K562 (cell line): ENCODE data around the gene DHPS. TPM values are rescaled to one million over a fixed set of nuclear protein-coding genes. Genes with fewer than 3 reads are reported as not detected.

Experiments used
- ATAC-seq: fragments of 200-7000 bp; cut with Tn5 transposase; 3 replicates; pipeline ENCODE4 v1.9.1; 2020; ENCODE audit warnings: moderate library complexity
- BruUV-seq: library from RNA; stranded (reverse); fragments of 400-500 nt; replicated peaks from 2 replicates; lab custom pipeline; 2021; lab: Mats Ljungman, UMichigan
- CTCF ChIA-PET: fragments of 300-600 bp; formaldehyde crosslinking; extraction: SDS; loops from one replicate; lab custom pipeline; 2021; ENCODE audit warnings: low intra/inter-chr PET ratio; lab: Yijun Ruan, JAX
- POLR2A ChIA-PET: fragments of 300-600, 350-650 bp; sonication (Branson Sonifier 250); formaldehyde crosslinking; extraction: SDS; loops from one replicate; lab custom pipeline; 2021; ENCODE audit warnings: antibody characterized with exemption, inconsistent platforms; lab: Yijun Ruan, JAX
- DNase-seq, 4 experiments: peaks; one replicate each; pipeline versions ENCODE4 v3.0.0 to v3.0.0-alpha.2; 2011 to 2018; ENCODE audit warnings: low spot score in 3 of 4, mixed read lengths in 3 of 4; ENCODE audit errors: extremely low read depth in 1 of 4
- FAIRE-seq: peaks from 2 replicates; lab custom pipeline; 2011; peaks lifted over from hg19 to GRCh38; lab: Jason Lieb, UNC
- H2AFZ ChIP-seq: 2 replicates; pipeline ENCODE4 v1.6.0; 2011; ENCODE audit warnings: low read depth, low read length, control low read depth, inconsistent platforms
- H3K27ac ChIP-seq: fragments of 200-600 bp; 3 replicates; pipeline ENCODE4 v1.8.0; 2011; ENCODE audit warnings: low read depth, mild to moderate bottlenecking, control low read depth, inconsistent platforms, low read length, moderate library complexity, mixed read lengths; ENCODE audit errors: extremely low read depth
- H3K27me3 ChIP-seq, 2 experiments: fragments of 300-600 bp in 1 of 2; 2 replicates in 1 of 2; 3 replicates in 1 of 2; pipeline versions ENCODE4 v1.6.0 to v1.8.0; 2011; ENCODE audit warnings: inconsistent platforms in 2 of 2, low read length in 2 of 2, mild to moderate bottlenecking in 1 of 2, mixed read lengths in 1 of 2, moderate library complexity in 1 of 2; ENCODE audit not compliant: control insufficient read depth in 2 of 2, insufficient read depth in 2 of 2
- H3K36me3 ChIP-seq: fragments of 300-600 bp; 3 replicates; pipeline ENCODE4 v1.8.0; 2011; ENCODE audit warnings: mild to moderate bottlenecking, low read length, inconsistent platforms; ENCODE audit not compliant: control insufficient read depth, insufficient read depth
- H3K4me1 ChIP-seq, 2 experiments: fragments of 200-600 bp in 1 of 2; replicated peaks in 1 of 2; 2 replicates in 1 of 2; 3 replicates in 1 of 2; pipeline versions ENCODE4 v1.5.1 to v1.8.0; 2011; ENCODE audit warnings: inconsistent platforms in 2 of 2, low read length in 2 of 2, mild to moderate bottlenecking in 1 of 2, mixed read lengths in 1 of 2, moderate library complexity in 1 of 2; ENCODE audit not compliant: control insufficient read depth in 2 of 2, insufficient read depth in 2 of 2
- H3K4me2 ChIP-seq: 2 replicates; pipeline ENCODE4 v1.6.1; 2011; ENCODE audit warnings: low read length, control low read depth, inconsistent platforms, mixed read lengths; ENCODE audit not compliant: insufficient read depth
- H3K4me3 ChIP-seq: fragments of 200-600 bp; sonication (generic), shearing (Covaris generic); 2 replicates; pipeline ENCODE4 v1.5.1; 2016; ENCODE audit warnings: control low read depth, inconsistent platforms
- H3K79me2 ChIP-seq: fragments of 200-600 bp; 3 replicates; pipeline ENCODE4 v1.8.0; 2011; ENCODE audit warnings: low read length, inconsistent platforms; ENCODE audit not compliant: control insufficient read depth, insufficient read depth
- H3K9ac ChIP-seq, 2 experiments: 2 replicates each; pipeline versions ENCODE4 v1.6.0 to v1.6.1; 2011; ENCODE audit warnings: low read depth in 2 of 2, low read length in 2 of 2, control low read depth in 1 of 2, inconsistent platforms in 1 of 2, mild to moderate bottlenecking in 1 of 2, mixed read lengths in 1 of 2; ENCODE audit not compliant: insufficient read depth in 1 of 2
- H3K9me1 ChIP-seq: one replicate; pipeline ENCODE4 v1.6.0; 2011; ENCODE audit warnings: inconsistent platforms, mild to moderate bottlenecking, low read length, moderate library complexity; ENCODE audit not compliant: control insufficient read depth, insufficient read depth
- H3K9me3 ChIP-seq: replicated peaks from 2 replicates; pipeline ENCODE4 v1.5.1; 2011; ENCODE audit warnings: low read depth, low read length, inconsistent platforms; ENCODE audit not compliant: control insufficient read depth, insufficient read depth
- H4K20me1 ChIP-seq: replicated peaks from 2 replicates; pipeline ENCODE4 v1.6.1; 2011; ENCODE audit warnings: low read length, inconsistent platforms, mixed read lengths; ENCODE audit not compliant: control insufficient read depth, insufficient read depth
- ATF3 ChIP-seq, 2 experiments: fragments of 450-650 bp in 1 of 2; sonication (generic) in 1 of 2; formaldehyde crosslinking in 1 of 2; IDR thresholded peaks in 1 of 2; conservative IDR thresholded peaks in 1 of 2; 2 replicates each; pipeline versions ENCODE4 v1.6.1 to v1.8.1; 2016 to 2023; ENCODE audit warnings: mild to moderate bottlenecking in 2 of 2, moderate library complexity in 2 of 2, inconsistent platforms in 1 of 2, missing genetic modification reagents in 1 of 2
- CREB1 ChIP-seq, 2 experiments: sonication (generic) in 1 of 2; formaldehyde crosslinking in 1 of 2; IDR thresholded peaks; 2 replicates each; pipeline versions ENCODE4 v1.6.1 to v1.8.0; 2012 to 2022; ENCODE audit warnings: inconsistent platforms in 1 of 2, mild to moderate bottlenecking in 1 of 2, missing genetic modification reagents in 1 of 2, moderate library complexity in 1 of 2
- KAT7 ChIP-seq: sonication (generic); formaldehyde crosslinking; IDR thresholded peaks from 2 replicates; pipeline ENCODE4 v1.8.0; 2022; ENCODE audit warnings: missing genetic modification reagents, mild to moderate bottlenecking, borderline replicate concordance
- MGA ChIP-seq: fragments of 450-650 bp; IDR thresholded peaks from 2 replicates; pipeline ENCODE4 v1.6.1; 2016; ENCODE audit warnings: mild to moderate bottlenecking, moderate library complexity
- MXD1 ChIP-seq: fragments of 250-450 bp; sonication (Bioruptor Pico); IDR thresholded peaks from 2 replicates; pipeline ENCODE4 v1.8.0; 2021; ENCODE audit warnings: borderline replicate concordance, mild to moderate bottlenecking, moderate library complexity; ENCODE audit not compliant: poor library complexity, severe bottlenecking
- TRIM24 ChIP-seq, 2 experiments: fragments of 450-650 bp; IDR thresholded peaks; 2 replicates each; pipeline ENCODE4 v1.6.1; 2016
- ZNF511 ChIP-seq: sonication (generic); formaldehyde crosslinking; IDR thresholded peaks from 2 replicates; pipeline ENCODE4 v1.8.0; 2022; ENCODE audit warnings: mild to moderate bottlenecking, missing genetic modification reagents
- WGBS: fragments of 100-300 bp; shearing (Covaris generic); methylation state at CpG from one replicate; pipeline ENCODE4 v1.1.6; 2016; ENCODE audit warnings: low coverage, mixed read lengths; ENCODE audit not compliant: insufficient coverage; ENCODE audit errors: missing lambda C conversion rate; 5-methylcytosine and 5-hydroxymethylcytosine counted together
- in situ Hi-C: fragments of 300-500 bp; cut with MboI; formaldehyde crosslinking; loops from 4 replicates; pipeline ENCODE4 v1.15.0; 2018; ENCODE audit warnings: inconsistent platforms, mixed read lengths
- intact Hi-C: fragments of 100-400 bp; cut with micrococcal nuclease; formaldehyde crosslinking; loops from 2 replicates; pipeline ENCODE4 v1.14.2; 2022
- polyA plus RNA-seq, 8 experiments: library from polyadenylated mRNA; depleted of rRNA in 4 of 8; stranded (reverse) in 5 of 8; unstranded in 3 of 8; fragments of >200 nt; fragmentation: Nextera tagmentation in 2 of 8; fragmentation: Illumina TruSeq in 1 of 8; extraction: Ambion mirVana in 2 of 8; extraction: Trizol in 1 of 8; gene quantifications; 2 replicates each; pipeline versions ENCODE4 v1.2.1 to v1.2.3, GENCODE V29; 2011 to 2014; ENCODE audit warnings: inconsistent platforms in 1 of 8, missing spikeins in 1 of 8
- total RNA-seq, 7 experiments: library from RNA; depleted of rRNA in 6 of 7; stranded (reverse); fragments of >200 nt in 6 of 7; fragmentation: Illumina TruSeq in 2 of 7; extraction: Trizol in 2 of 7; gene quantifications; 2 replicates each; pipeline versions ENCODE4 v1.2.1 to v1.2.3, GENCODE V29; 2011 to 2021; ENCODE audit warnings: low replicate concordance in 1 of 7

DHPS gene
- total and polyA plus RNA-seq, 9 of the 15 experiments (the other 6 are each of a cell fraction or from before 2014, with no cell fraction given), result 47.1 to 110 (median 79.9) TPM

GRCh38 chr19:12668932-12669269, 12.8 kb downstream of the DHPS start:
- H3K9ac ChIP-seq, result peak overlapping the region; percentile 88 to 100
- in situ Hi-C loops, result no loop called here
- intact Hi-C loops, result no loop called here
- no peaks in the 10 kb centered on the region for H3K9me3 ChIP-seq
- peaks cover 37% of the 10 kb centered on the region; the same call in 2 of the 3 replicates for H3K36me3 ChIP-seq
- H3K79me2 ChIP-seq, result peaks cover 34% of the 10 kb centered on the region
- H3K4me2 ChIP-seq, result peak overlapping the region; percentile 88
- BruUV-seq, result TSS peak; percentile 77
- peaks cover 18 to 57% of the 10 kb centered on the region in 2 experiments; a peak in 4 of 5 replicates for H3K4me1 ChIP-seq
- ATAC-seq, result peak; percentile 14
- H3K9me1 ChIP-seq, result no peaks in the 10 kb centered on the region
- ChIA-PET POLR2A (interaction anchor here (0.5 to 4.7 kb wide), 6 partner anchors 11 to 854 kb away, joined by 3 to 39 read pairs (median 4); partner anchors contain the start of genes DHPS and ZNF442), CTCF (no interaction called here)
- H3K4me3 ChIP-seq, result peak overlapping the region; percentile 74
- no peak for FAIRE-seq
- peaks cover 5% of the 10 kb centered on the region; the same call in 1 of the 2 replicates for H4K20me1 ChIP-seq
- peak; percentile 65 to 80 (median 77) for DNase-seq
- peak overlapping the region; percentile 94 for H3K27ac ChIP-seq
- no peaks in the 10 kb centered on the region for H3K27me3 ChIP-seq
- WGBS, result under 1% methylated on average over 22 of the region's 24 CpGs
- H2AFZ ChIP-seq, result peak overlapping the region; percentile 98
- no peak for TF ChIP-seq KAT7 (CRISPR knock-in tag)
- peak; percentile 67 for TF ChIP-seq ZNF511 (CRISPR knock-in tag)
- TF ChIP-seq TRIM24 (IDR thresholded peaks at IDR 0.05), result no peak
- no peak for TF ChIP-seq CREB1 (IDR thresholded peaks at IDR 0.05)
- TF ChIP-seq CREB1 (CRISPR knock-in tag; IDR thresholded peaks at IDR 0.05), result no peak
- TF ChIP-seq MGA, result peak; percentile 80
- no peak for TF ChIP-seq MXD1 (CRISPR knock-in tag)
- no peak for TF ChIP-seq ATF3 (IDR thresholded peaks at IDR 0.05)
- no peak for TF ChIP-seq ATF3 (CRISPR knock-in tag; conservative IDR thresholded peaks at IDR 0.05)
